ENCODE data around the gene INPP4B.

INPP4B gene

GRCh38 chr4:142475663-142476062 lies 370.4 kb downstream of the INPP4B start:
- TF ChIP-seq JUND (IDR thresholded peaks at IDR 0.05; ENCODE audit: low read depth), result no peak
- in situ Hi-C loops (cut with HindIII; ENCODE audit: low pct_unique_long_range_greater_than_20kb, low sequenced_read_pairs), result no loop called here
- DNase-seq (ENCODE audit: low read depth in 1 of 2, low spot score in 1 of 2), result peak in 1 of 2 experiments; percentile 43

GRCh38 chr4:142474398-142475087 lies 371.6 kb downstream of the INPP4B start:
- peak in 1 of 2 experiments; percentile 91 for DNase-seq (ENCODE audit: low read depth in 1 of 2, low spot score in 1 of 2)
- in situ Hi-C loops (cut with HindIII; ENCODE audit: low pct_unique_long_range_greater_than_20kb, low sequenced_read_pairs), result no loop called here
- no peak for TF ChIP-seq JUND (IDR thresholded peaks at IDR 0.05; ENCODE audit: low read depth)

DNA sequence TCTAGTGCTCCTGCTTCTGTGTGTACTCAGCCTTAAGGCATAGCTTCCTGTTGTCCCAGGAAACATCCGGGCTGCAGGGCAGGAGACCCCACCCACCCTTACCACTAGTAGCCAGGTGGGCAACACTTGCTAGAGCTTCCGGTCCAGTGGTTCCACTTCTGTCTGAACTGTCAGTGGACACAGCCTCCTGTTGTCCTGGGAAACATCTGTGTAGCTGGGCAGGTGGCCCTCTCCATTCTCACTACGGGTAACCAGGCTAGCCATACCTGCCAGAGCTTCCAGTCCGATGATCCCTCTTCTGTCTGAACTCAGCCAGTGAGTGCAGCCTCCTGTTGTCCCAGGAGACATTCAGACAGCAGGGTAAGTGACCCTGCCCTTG lies 372.2 kb downstream of the INPP4B start:
- no peak for DNase-seq (ENCODE audit: low read depth in 1 of 2, low spot score in 1 of 2)
- no peak for TF ChIP-seq JUND (IDR thresholded peaks at IDR 0.05; ENCODE audit: low read depth)
- in situ Hi-C loops (cut with HindIII; ENCODE audit: low pct_unique_long_range_greater_than_20kb, low sequenced_read_pairs), result no loop called here

- in situ Hi-C loops (cut with HindIII; ENCODE audit: low pct_unique_long_range_greater_than_20kb, low sequenced_read_pairs), result no loop called here
- TF ChIP-seq JUND (IDR thresholded peaks at IDR 0.05; ENCODE audit: low read depth), result no peak
- DNase-seq (ENCODE audit: low read depth in 1 of 2, low spot score in 1 of 2), result peak in 1 of 2 experiments; percentile 74
Observed at GRCh38 chr4:142473218-142473959, 372.7 kb downstream of the INPP4B start.

DNA sequence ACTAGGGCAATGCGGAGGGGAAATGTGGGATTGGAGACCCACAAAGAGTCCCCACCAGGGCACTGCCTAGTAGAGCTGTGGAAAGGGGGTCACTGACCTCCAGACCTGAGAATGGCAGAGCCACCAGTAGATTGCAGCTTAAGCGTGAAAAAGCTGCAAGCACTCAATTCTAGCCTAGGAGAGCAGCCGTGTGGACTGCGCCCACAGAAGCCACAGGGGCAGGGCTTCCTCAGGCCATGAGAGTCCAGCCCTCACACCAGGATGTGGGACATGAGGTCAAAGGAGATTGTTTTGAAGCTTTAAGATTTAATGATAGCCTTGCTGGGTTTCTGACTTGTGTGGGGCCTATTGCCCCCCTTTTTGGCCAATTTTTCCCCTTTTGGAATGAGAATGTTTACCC lies 379.0 kb downstream of the INPP4B start:
- in situ Hi-C loops (cut with HindIII; ENCODE audit: low pct_unique_long_range_greater_than_20kb, low sequenced_read_pairs), result no loop called here
- TF ChIP-seq JUND (IDR thresholded peaks at IDR 0.05; ENCODE audit: low read depth), result no peak
- DNase-seq (ENCODE audit: low read depth in 1 of 2, low spot score in 1 of 2), result no peak

- DNase-seq (ENCODE audit: low read depth in 1 of 2, low spot score in 1 of 2), result no peak
- TF ChIP-seq JUND (IDR thresholded peaks at IDR 0.05; ENCODE audit: low read depth), result no peak
- in situ Hi-C loops (cut with HindIII; ENCODE audit: low pct_unique_long_range_greater_than_20kb, low sequenced_read_pairs), result no loop called here
Observed at GRCh38 chr4:142465526-142465925, 380.6 kb downstream of the INPP4B start.

- no peak for DNase-seq (ENCODE audit: low read depth in 1 of 2, low spot score in 1 of 2)
- in situ Hi-C loops (cut with HindIII; ENCODE audit: low pct_unique_long_range_greater_than_20kb, low sequenced_read_pairs), result no loop called here
- no peak for TF ChIP-seq JUND (IDR thresholded peaks at IDR 0.05; ENCODE audit: low read depth)
Observed at GRCh38 chr4:142463206-142463605, 382.9 kb downstream of the INPP4B start.

DNA sequence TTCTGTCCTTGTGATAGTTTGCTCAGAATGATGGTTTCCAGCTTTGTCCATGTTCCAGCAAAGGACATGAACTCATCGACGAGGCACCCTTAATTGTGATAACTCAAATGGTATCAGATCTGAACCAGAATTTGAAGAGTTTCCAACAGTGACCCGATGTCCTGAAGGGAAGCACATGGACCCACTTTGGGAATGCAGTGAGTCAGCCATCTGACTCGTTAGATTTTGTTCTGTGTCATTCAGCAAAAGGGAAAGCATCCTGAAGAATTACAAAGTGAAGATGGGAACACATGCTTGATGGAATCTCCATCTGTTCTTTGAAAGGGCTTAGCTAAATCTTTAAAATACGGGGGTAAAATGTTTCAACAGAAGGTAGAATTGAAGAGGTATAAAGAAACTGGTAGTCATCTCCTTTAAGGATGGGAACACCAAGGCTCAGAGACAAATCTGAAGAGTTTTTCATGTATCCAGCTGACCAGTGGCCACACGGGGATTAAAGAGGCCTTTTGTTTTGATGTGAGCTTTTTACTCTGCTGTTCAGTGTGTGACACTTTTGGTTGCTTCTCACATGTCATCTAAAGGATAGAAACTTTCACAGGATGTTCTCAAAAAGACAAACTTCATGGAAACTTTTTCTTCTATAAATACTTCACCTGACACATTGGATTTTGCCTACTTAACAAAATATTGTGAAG lies 393.8 kb downstream of the INPP4B start:
- no peak for DNase-seq (ENCODE audit: low read depth in 1 of 2, low spot score in 1 of 2)
- in situ Hi-C loops (cut with HindIII; ENCODE audit: low pct_unique_long_range_greater_than_20kb, low sequenced_read_pairs), result no loop called here

DNA sequence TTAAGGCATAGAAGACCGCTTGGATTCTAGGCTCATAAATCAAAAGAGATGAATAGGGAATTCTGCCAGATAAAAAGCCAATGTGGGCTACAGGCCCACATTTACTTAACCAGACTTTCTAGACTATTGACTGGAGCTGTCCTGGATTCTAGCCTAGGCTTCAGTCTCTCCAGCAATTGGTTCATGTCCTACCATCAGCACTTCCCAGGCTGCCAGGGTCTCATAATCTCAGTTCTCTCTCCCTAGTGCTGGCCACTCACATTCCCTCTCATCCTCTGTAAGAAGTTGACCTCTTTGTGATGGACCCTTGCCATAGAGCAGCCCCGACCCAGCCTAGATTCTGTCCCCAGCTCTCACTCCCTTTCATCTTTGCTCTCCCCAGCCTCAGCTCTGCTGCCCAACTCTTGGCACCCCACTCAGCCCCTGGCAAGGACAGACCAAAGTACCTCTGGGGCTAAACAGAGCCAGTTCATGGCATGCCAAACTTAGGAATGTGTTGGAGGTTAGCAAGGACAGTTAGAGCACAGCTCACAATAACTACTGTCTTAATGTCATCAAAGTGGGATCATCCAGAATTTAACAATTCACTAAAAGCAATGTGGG lies 396.2 kb downstream of the INPP4B start:
- in situ Hi-C loops (cut with HindIII; ENCODE audit: low pct_unique_long_range_greater_than_20kb, low sequenced_read_pairs), result no loop called here
- no peak for DNase-seq (ENCODE audit: low read depth in 1 of 2, low spot score in 1 of 2)
- TF ChIP-seq JUND (IDR thresholded peaks at IDR 0.05; ENCODE audit: low read depth), result no peak

More for the DNA sequence above, 393.8 kb downstream of the INPP4B start:
- TF ChIP-seq JUND (IDR thresholded peaks at IDR 0.05; ENCODE audit: low read depth), result no peak

DNA sequence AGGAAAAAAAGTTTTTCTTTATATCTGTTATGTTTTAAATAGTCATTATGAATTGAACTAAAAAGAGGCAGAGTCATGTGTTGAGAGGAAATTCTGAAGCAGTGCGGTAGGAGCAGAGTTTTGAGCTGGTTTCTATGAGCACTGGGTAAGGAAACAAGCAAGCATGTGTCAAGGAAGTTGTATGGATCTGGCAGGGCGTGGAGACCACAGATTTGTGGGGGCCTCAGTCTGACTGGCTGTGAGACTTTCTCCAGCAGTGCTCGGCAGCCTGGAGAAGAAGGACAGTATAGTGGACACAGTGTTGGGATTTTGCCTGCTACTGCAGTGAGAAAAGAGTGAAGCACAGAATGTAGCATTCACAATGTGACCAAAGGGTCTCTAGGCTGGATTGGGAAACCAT lies 399.1 kb downstream of the INPP4B start:
- in situ Hi-C loops (cut with HindIII; ENCODE audit: low pct_unique_long_range_greater_than_20kb, low sequenced_read_pairs), result no loop called here

GRCh38 chr4:142443469-142443868 lies 402.6 kb downstream of the INPP4B start:
- no peak for DNase-seq (ENCODE audit: low read depth in 1 of 2, low spot score in 1 of 2)
- no peak for TF ChIP-seq JUND (IDR thresholded peaks at IDR 0.05; ENCODE audit: low read depth)
- in situ Hi-C loops (cut with HindIII; ENCODE audit: low pct_unique_long_range_greater_than_20kb, low sequenced_read_pairs), result no loop called here

More for the DNA sequence above, 399.1 kb downstream of the INPP4B start:
- DNase-seq (ENCODE audit: low read depth in 1 of 2, low spot score in 1 of 2), result no peak
- TF ChIP-seq JUND (IDR thresholded peaks at IDR 0.05; ENCODE audit: low read depth), result no peak

DNA sequence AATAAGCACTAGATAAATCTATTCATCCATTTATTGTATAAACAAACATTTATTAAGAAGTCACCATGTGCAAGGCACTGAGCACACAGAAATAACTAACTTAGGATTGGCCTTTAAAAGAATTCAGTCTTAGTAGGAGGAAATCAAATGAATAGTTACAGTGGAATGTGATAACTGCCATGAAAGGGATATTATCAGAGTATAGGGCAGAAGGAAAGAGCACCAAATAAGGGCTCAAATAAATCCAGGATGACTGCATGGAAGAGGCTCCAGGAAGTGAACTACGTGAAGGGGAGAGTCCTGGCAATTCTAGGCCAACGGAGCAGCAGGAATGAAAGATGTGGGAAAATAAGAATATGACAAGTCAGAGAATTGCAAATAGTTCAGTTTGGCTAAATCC lies 406.0 kb downstream of the INPP4B start:
- DNase-seq (ENCODE audit: low read depth in 1 of 2, low spot score in 1 of 2), result no peak
- in situ Hi-C loops (cut with HindIII; ENCODE audit: low pct_unique_long_range_greater_than_20kb, low sequenced_read_pairs), result no loop called here
- TF ChIP-seq JUND (IDR thresholded peaks at IDR 0.05; ENCODE audit: low read depth), result no peak

All from T47D (cell line).